Hepatocyte (in vitro differentiated cells): ENCODE results near the gene EGF. TPM values are rescaled to one million over a fixed set of nuclear protein-coding genes. Genes with fewer than 3 reads are reported as not detected.

ENCODE experiments used
- DNase-seq: peaks from one replicate; pipeline ENCODE4 v3.0.0-alpha.2; 2016; ENCODE audit warnings: low spot score
- H2AFZ ChIP-seq: fragments of 200-600 bp; sonication (generic); 2 replicates; pipeline ENCODE4 v1.6.0; 2016; ENCODE audit warnings: antibody characterized with exemption, mild to moderate bottlenecking
- H3K27ac ChIP-seq: fragments of 200-600 bp; sonication (generic); 2 replicates; pipeline ENCODE4 v1.5.1; 2016; ENCODE audit warnings: mild to moderate bottlenecking
- H3K27me3 ChIP-seq: fragments of 200-600 bp; sonication (generic); 2 replicates; pipeline ENCODE4 v1.6.1; 2016
- H3K36me3 ChIP-seq: fragments of 200-600 bp; sonication (generic); replicated peaks from 2 replicates; pipeline ENCODE4 v1.5.1; 2016; ENCODE audit warnings: low read depth; ENCODE audit not compliant: insufficient read depth
- H3K4me1 ChIP-seq: fragments of 200-600 bp; sonication (generic); 2 replicates; pipeline ENCODE4 v1.5.1; 2016; ENCODE audit warnings: mild to moderate bottlenecking, moderate library complexity; ENCODE audit not compliant: insufficient read depth
- H3K4me2 ChIP-seq: fragments of 200-600 bp; sonication (generic); 2 replicates; pipeline ENCODE4 v1.6.0; 2016
- H3K4me3 ChIP-seq: fragments of 200-600 bp; sonication (generic); 2 replicates; pipeline ENCODE4 v1.5.1; 2016; ENCODE audit warnings: mild to moderate bottlenecking
- H3K79me2 ChIP-seq: fragments of 200-600 bp; sonication (generic); 2 replicates; pipeline ENCODE4 v1.6.0; 2017; ENCODE audit warnings: mild to moderate bottlenecking
- H3K9me2 ChIP-seq: fragments of 200-600 bp; sonication (generic); replicated peaks from 2 replicates; pipeline ENCODE4 v1.6.0; 2017; ENCODE audit warnings: mild to moderate bottlenecking; ENCODE audit not compliant: insufficient read depth
- H3K9me3 ChIP-seq: fragments of 200-600 bp; sonication (generic); 2 replicates; pipeline ENCODE4 v1.5.1; 2016; ENCODE audit warnings: low read depth, mild to moderate bottlenecking
- H4K20me1 ChIP-seq: fragments of 200-600 bp; sonication (generic); 2 replicates; pipeline ENCODE4 v1.6.0; 2016; ENCODE audit warnings: mild to moderate bottlenecking; ENCODE audit not compliant: insufficient read depth, poor library complexity, severe bottlenecking
- CTCF ChIP-seq: fragments of 200-600 bp; sonication (generic); IDR thresholded peaks from 2 replicates; pipeline ENCODE4 v1.5.1; 2016; ENCODE audit warnings: antibody characterized with exemption, mild to moderate bottlenecking; ENCODE audit not compliant: poor library complexity
- EZH2 ChIP-seq: fragments of 200-600 bp; sonication (generic); IDR thresholded peaks from 2 replicates; pipeline ENCODE4 v1.6.1; 2016; ENCODE audit warnings: antibody characterized with exemption, mild to moderate bottlenecking, borderline replicate concordance
- EZH2phosphoT487 ChIP-seq: fragments of 200-600 bp; sonication (generic); IDR thresholded peaks from one replicate; pipeline ENCODE4 v1.6.1; 2018; ENCODE audit warnings: antibody characterized with exemption, mild to moderate bottlenecking, low read depth, moderate library complexity; ENCODE audit not compliant: unreplicated experiment, severe bottlenecking
- WGBS: methylation state at CpG from one replicate; pipeline ENCODE4 v1.1.6; 2016; ENCODE audit warnings: low lambda C conversion rate; ENCODE audit errors: missing lambda C conversion rate; 5-methylcytosine and 5-hydroxymethylcytosine counted together
- polyA plus RNA-seq: library from polyadenylated mRNA; unstranded; fragments of >200 nt; fragmentation: Nextera tagmentation; extraction: Ambion mirVana; gene quantifications from 2 replicates; pipeline ENCODE4 v1.2.1, GENCODE V29; 2016
- total RNA-seq: library from RNA; depleted of rRNA; stranded (reverse); fragments of >200 nt; gene quantifications from 2 replicates; pipeline ENCODE4 v1.2.3, GENCODE V29; 2014

EGF gene
- total and polyA plus RNA-seq, 2 experiments from 2014 or later: 5.0 to 18.0 TPM

GRCh38 chr4:109943745-109944144, 31.1 kb downstream of the EGF start:
- WGBS: 92% methylated on average over 2 of the region's 2 CpGs
- no peak overlapping the region for H3K27ac ChIP-seq

GRCh38 chr4:109944591-109944990, 31.9 kb downstream of the EGF start:
- no peak for DNase-seq
- Histone ChIP-seq H3K79me2 (no peaks in the 10 kb centered on the region), H4K20me1 (no peaks in the 10 kb centered on the region), H3K4me2 (no peak overlapping the region), H3K27ac (no peak overlapping the region), H3K36me3 (no peaks in the 10 kb centered on the region), H2AFZ (no peak overlapping the region), H3K4me1 (no peaks in the 10 kb centered on the region), H3K4me3 (no peak overlapping the region), H3K27me3 (no peaks in the 10 kb centered on the region), H3K9me2 (no peaks in the 10 kb centered on the region), H3K9me3 (no peaks in the 10 kb centered on the region)
- 91% methylated on average over 2 of the region's 2 CpGs for WGBS
- no peak for TF ChIP-seq EZH2phosphoT487
- TF ChIP-seq CTCF: no peak
- TF ChIP-seq EZH2: no peak

More at GRCh38 chr4:109943745-109944144, 31.1 kb downstream of the EGF start:
- Histone ChIP-seq H3K4me1 (no peaks in the 10 kb centered on the region), H3K9me2 (no peaks in the 10 kb centered on the region), H3K9me3 (no peaks in the 10 kb centered on the region), H3K27me3 (no peaks in the 10 kb centered on the region), H3K79me2 (no peaks in the 10 kb centered on the region), H2AFZ (no peak overlapping the region), H3K4me3 (no peak overlapping the region), H3K36me3 (no peaks in the 10 kb centered on the region), H4K20me1 (no peaks in the 10 kb centered on the region), H3K4me2 (no peak overlapping the region)
- TF ChIP-seq EZH2 (no peak), EZH2phosphoT487 (no peak), CTCF (no peak)
- no peak for DNase-seq

GRCh38 chr4:109945056-109945455, 32.4 kb downstream of the EGF start:
- Histone ChIP-seq H4K20me1 (no peaks in the 10 kb centered on the region), H3K36me3 (no peaks in the 10 kb centered on the region), H3K4me3 (no peak overlapping the region), H3K9me2 (no peaks in the 10 kb centered on the region), H3K27me3 (no peaks in the 10 kb centered on the region), H3K4me1 (no peaks in the 10 kb centered on the region), H3K9me3 (no peaks in the 10 kb centered on the region), H3K4me2 (no peak overlapping the region), H3K79me2 (no peaks in the 10 kb centered on the region), H2AFZ (no peak overlapping the region), H3K27ac (no peak overlapping the region)
- no peak for TF ChIP-seq CTCF
- TF ChIP-seq EZH2phosphoT487: no peak
- TF ChIP-seq EZH2: no peak
- WGBS: 50% methylated on average over 4 of the region's 4 CpGs
- DNase-seq: no peak

- Histone ChIP-seq H2AFZ (no peak overlapping the region), H3K79me2 (no peaks in the 10 kb centered on the region), H3K4me3 (no peak overlapping the region), H3K27ac (no peak overlapping the region), H3K36me3 (no peaks in the 10 kb centered on the region), H3K4me2 (no peak overlapping the region), H4K20me1 (no peaks in the 10 kb centered on the region), H3K9me3 (no peaks in the 10 kb centered on the region), H3K4me1 (no peaks in the 10 kb centered on the region), H3K27me3 (no peaks in the 10 kb centered on the region), H3K9me2 (no peaks in the 10 kb centered on the region)
- TF ChIP-seq EZH2phosphoT487: no peak
- no peak for TF ChIP-seq CTCF
- no peak for TF ChIP-seq EZH2
- no peak for DNase-seq
- WGBS: 0% methylated on average over 1 of the region's 1 CpG
These were observed 33.4 kb downstream of the EGF start for GRCh38 chr4:109946120-109946519.
